ENCODE results near the gene TMCC2.
"Not testable (repeated sequence)": the region's sequence is repeated elsewhere in the genome, so short reads cannot be mapped to it uniquely, and the experiment has no call there.

The TMCC2 gene

DNA sequence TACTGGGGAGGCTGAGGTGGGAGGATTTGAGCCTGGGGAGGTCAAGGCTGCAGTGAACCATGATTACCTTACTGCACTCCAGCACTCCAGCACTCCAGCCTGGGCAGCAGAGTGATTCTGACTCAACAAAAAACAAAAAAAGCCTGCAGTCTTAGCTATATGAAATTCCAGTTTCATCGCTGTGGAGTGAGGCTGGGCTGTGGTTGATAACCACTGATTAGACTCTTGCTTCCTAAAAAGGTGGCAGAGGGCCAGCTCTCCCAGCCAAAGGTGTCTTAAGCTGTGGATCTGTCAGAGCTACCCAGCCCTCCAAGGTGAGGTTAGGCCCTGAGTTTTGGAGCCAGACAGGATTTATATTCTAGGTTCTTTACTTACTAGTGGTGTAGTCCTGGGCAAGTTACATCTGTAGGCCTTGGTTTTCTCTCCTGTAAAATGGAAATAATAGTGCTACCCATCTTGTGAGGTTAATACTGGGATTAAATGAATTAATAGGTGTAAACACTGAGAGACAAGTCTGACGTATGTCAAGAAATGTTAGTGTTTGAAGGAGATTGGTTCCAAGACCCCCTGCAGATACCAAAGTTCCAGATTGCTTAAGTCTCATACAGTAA, 35.9 kb downstream of the TMCC2 start:
- DNase-seq, result no peak

DNA sequence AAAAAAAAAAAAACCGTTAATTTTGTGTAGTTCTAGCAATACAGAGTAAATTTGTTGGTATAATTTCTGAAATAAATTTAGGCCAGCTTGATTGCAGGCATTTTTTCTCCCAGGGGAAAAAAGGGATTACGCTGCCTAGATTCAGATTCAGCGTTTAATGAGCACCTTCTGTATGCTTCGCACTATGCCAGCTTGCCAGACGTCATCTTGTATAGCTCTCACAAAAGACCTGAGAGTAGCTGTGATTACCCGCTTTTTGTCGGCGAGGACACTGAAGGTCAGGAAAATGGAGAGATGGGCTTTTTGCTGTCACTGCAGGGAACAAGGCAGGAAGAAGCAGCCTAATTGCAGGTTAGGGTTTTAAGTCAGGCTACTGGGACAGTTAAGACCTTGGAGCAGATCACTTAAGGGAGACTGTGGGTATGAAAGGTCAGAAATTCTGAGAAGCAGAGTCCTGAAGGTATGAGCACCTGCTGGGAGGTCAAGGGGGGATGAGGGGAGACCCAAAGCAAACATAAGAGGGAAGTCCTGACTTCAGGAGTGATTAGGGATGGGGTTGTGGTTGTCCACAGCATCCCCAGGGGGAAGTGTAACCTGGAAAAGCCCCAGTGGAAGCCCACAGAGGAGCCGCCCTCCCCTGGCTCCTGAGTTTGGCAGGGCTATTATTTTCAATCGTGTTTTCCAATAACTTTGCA, 39.0 kb downstream of the TMCC2 start:
- no peak for DNase-seq

DNA sequence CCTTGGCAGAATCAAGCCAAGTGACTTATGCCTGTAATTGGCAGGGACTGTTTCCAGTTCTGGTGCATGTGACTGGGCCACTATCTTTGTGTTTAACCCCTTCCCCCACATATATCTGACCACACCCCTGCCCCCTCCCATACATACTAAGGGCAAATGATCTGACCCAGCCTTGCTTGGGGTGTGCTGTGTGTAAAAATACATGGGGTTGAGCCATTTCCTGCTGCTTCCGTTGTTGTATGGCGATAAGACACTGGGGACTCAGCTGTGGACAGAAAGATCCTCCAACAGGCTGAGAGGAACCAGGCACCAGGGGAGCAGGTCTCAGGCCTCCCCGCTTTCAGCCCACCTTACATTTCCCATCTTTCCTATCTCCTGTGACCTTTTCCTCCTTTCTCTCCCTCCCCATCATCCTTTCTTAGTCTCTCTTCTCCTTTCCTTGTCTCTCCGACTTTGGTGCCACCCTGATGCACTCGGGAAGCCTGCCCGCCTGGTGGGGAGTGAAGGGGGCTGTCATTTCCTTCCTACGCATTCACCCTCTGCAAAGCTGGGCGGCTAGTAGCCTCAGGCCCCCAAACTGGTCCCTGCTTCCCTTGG, 39.7 kb downstream of the TMCC2 start:
- DNase-seq, result no peak

DNA sequence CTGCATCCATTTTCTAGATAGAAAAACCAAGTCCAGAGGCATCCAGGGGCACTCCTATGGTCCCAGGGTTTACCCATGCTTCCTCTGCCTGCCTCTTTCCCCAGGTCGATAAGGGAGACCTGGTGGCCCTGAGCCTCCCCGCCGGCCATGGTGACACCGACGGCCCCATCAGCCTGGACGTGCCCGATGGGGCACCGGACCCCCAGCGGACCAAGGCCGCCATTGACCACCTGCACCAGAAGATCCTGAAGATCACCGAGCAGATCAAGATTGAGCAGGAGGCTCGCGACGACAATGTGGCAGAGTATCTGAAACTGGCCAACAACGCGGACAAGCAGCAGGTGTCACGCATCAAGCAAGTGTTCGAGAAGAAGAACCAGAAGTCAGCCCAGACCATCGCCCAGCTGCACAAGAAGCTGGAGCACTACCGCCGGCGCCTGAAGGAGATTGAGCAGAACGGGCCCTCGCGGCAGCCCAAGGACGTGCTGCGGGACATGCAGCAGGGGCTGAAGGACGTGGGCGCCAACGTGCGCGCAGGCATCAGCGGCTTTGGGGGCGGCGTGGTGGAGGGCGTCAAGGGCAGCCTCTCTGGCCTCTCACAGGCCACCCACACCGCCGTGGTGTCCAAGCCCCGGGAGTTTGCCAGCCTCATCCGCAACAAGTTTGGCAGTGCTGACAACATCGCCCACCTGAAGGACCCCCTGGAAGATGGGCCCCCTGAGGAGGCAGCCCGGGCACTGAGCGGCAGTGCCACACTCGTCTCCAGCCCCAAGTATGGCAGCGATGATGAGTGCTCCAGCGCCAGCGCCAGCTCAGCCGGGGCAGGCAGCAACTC, 41.3 kb downstream of the TMCC2 start:
- DNase-seq, result no peak

DNA sequence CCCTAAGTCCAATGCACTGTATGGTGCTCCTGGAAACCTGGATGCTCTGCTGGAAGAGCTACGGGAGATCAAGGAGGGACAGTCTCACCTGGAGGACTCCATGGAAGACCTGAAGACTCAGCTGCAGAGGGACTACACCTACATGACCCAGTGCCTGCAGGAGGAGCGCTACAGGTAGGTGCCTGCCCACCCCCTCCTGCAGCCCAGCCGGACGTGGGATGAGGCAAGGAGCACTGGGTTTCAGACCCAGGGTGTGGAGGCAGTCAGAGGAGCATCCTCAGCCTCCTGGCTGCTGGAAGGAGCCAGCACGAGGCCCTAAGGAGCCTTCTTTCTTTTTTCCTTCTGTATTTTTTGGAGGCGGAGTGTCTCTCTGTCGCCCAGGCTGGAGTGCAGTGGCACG, 42.0 kb downstream of the TMCC2 start:
- no peak for DNase-seq

DNA sequence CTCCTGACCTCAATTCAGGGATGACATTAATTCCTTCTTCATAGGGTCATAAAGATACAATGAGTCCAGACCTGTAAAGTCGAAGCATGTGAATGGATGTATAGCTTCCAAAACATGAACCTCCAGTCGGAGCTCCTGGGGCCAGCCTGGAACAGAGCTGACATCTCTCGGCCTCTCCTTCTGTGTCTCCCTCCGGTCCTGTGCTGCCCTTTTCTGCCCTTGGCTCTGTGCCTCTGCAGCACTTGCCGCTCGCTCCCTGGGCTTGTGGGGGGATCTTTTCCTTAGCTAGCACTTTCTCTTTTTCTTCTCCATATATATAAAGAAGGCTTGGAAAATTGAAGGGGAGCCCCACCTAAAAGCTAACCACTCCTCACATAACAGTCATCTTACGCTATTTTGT, 42.5 kb downstream of the TMCC2 start:
- no peak for DNase-seq

DNA sequence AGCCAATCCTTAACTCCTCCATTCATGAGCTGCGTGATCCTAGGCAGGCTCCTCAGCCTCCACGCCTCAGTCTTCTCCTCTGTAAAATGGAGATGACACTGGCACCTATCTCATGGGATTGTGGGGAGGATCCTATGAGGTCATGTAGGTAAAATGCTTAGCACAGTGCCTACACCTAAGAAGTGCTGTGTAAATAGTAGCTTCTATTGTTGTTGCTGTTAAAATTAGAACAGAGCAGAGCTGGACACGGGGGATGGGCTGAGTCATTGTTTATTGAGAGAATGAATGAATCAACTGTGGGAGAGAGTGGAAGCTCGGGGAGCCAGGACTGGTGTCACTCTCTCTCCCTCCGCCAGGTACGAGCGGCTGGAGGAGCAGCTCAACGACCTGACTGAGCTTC, 43.0 kb downstream of the TMCC2 start:
- no peak for DNase-seq

DNA sequence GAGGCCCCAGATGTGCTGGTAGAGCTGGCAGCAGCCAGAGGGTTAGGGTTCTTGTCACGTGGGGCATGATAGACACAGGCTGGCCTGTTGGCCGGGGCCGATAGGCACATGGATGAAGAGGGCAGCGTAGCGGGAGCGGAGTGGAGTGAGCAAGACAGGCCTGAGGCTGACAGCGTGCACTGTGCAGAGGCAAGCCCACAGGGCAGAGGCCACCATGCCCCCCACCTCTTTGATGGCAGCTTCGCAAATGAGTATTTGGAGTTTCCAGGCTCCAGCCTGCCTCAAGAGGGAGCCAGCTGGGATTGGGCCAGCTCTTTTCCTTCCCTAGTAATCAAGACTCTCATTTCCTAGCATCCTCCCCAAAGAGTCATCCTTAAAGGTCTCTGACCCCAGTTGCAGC, 43.5 kb downstream of the TMCC2 start:
- DNase-seq, result no peak

DNA sequence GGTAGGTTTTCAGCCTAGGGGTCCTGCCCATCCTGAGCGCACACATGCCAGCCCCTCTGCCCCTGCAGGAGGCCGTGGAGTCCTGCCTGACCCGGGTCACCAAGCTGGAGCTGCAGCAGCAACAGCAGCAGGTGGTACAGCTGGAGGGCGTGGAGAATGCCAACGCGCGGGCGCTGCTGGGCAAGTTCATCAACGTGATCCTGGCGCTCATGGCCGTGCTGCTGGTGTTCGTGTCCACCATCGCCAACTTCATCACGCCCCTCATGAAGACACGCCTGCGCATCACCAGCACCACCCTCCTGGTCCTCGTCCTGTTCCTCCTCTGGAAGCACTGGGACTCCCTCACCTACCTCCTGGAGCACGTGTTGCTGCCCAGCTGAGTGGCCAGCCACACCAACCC, 44.0 kb downstream of the TMCC2 start:
- no peak for DNase-seq

DNA sequence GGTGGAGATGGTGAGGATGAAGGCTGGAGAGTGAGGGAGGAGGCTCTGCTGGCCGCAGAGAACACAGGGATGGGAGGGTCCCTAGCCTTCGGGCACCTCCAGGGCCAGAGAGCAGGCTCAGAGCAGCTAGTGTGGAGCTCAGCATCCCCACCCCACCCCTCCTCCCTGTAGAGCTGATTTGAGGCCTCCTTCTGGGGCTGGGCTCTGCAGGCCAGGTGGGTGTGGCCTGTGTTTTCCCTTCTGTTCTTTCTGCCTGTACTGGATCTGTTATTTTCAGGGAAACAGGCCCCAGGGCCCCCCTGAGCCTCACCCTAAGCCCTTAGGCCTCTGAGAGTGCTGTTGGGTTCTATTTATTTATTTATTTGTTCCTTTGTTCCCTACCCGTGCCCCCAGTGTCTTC, 44.8 kb downstream of the TMCC2 start:
- no peak for DNase-seq

DNA sequence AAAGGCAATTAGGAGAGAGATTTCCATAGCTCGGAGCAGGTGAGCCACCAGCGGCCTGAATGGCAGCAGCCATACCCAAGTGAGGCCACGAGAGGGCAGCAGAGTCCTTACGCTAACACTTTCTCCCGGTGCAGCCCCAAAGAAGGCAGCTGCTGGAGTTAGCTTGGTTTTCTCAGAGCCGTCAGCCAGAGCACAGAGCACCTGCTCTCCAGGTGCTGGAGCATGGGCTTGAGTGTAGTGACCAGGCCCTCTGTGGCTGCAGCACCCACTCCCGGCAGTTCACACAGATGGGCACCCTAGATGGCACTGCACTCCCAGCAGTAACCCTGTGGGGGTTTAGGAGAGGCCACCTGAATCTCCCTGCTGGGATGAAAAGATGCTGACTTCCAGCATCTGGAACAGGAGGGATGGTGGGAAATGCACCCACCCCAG, 45.8 kb downstream of the TMCC2 start:
- DNase-seq, result peak; percentile 85 to 88

DNA sequence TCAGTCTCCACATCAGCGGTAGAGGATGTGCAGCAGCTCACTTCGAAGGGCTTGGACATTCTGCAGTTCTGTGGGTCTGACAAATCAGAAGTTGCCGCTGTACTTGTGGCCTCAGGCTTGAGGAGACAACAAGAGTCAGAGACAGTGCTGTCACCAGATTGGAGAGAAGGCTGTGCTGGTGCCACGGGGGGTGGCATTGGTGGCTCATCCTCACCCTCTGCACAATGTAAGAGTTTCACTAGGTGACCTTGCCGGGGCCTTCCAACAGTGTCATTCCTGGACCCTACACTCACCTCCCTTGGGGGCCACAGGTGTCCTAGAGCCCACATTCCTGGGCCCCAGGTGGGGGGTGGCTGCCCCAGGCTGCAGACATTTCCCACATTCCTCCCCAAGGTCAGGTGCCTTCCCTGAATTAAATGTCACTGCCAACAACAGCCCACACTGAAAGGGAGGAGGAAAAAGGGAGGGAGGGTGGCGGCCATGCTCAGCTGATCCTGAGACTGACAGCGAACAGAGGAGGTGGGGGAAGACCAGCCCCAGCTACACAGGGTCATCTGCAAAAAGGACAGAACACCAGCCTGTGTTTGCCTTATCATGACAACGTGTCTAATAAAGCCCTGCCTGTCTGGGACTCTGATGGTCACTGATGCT, 46.4 kb downstream of the TMCC2 start:
- no peak for DNase-seq

DNA sequence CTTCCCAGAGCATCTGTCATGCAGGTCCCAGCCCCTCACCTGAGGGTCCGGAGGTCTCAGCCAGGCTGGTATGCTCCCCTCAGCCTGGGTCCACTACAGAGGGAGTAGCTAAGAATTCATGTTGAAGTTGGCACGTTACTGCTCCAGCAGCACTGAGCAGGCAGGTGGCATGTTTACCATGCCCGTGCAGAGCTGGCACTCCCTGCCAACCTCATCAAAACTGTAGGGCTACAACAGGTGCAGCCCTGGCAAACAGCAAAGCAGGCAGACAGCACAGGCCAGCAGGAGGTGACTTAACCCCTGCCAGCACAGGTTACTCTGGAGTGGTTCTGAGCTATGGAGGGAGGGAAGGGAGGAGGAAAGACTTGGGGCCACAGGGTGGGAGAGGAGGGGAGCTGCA, 47.4 kb downstream of the TMCC2 start:
- no peak for DNase-seq

DNA sequence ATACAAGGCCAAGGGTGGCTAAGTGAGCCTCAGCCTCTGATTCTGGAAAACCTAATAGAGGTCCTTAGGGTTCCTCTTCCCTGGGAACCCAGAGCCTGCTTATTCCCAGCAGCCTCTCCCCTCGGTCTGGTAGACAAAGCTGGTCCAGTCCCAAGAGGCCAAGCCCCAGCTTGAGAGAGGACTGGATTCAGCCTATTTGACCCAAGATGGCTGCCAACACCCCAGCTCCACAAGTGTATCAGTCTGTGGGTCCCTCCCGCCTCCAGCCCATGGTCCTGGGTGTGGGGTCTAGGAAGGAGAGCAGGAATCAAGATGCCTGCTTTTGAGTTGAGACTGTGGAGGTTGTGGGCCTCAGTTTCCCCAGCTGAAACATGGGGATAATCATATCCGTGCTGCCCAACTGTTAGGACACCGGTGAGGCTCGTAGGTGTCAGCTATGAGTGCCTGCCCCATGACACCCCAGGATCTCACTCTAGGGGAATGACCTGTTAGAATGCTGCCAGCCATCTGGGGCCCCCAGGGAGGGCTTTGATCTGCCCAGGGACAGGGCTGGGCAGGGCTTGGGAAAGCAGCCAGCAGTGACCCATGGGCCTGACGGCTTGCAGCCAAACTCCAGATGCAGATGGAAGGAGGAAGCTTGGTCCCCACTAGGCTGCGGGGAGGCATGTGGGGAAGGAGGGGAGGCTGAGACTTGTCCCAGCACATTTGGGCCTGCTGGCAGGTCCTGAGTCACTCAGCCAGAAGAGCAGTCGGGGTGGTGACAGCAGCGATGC, 48.4 kb downstream of the TMCC2 start:
- DNase-seq, result no peak

DNA sequence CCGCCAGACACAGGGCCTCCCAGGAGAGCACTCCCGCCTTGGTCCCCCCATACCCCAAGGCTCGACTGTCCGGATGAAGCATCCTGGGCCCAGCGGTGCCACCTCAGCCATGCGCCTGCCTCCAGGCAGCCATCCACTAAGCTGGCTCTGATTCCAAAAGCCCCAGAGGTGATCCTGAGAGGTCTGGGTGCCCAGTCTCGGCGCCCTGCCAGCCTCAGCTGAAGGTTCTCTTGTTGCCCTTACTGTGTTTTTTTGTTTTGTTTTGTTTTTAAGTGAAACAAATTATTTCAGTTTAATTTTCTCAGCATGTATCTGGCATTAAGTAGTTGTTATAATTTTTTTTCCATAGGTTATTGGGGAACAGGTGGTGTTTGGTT, 48.9 kb downstream of the TMCC2 start:
- no peak for DNase-seq

DNA sequence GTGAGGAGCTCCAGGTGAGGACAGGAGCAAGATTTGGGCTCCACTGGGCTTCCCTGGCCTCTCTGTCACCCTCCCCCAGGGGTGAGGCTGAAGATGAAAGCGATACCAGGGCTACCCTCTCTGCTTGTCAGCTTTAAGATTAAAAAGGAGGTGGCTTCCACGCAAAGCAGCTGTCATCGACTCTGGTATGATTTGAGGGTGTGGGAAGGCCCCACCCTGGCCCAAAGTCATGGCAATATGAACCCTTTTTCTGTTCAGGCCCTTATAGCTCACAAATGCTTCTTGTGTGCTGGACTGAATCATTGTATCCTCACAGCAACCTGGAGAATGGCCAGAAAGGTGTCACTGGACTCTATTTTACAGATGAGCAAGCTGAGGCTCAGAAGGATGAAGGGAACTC, 52.2 kb downstream of the TMCC2 start:
- no peak for DNase-seq

DNA sequence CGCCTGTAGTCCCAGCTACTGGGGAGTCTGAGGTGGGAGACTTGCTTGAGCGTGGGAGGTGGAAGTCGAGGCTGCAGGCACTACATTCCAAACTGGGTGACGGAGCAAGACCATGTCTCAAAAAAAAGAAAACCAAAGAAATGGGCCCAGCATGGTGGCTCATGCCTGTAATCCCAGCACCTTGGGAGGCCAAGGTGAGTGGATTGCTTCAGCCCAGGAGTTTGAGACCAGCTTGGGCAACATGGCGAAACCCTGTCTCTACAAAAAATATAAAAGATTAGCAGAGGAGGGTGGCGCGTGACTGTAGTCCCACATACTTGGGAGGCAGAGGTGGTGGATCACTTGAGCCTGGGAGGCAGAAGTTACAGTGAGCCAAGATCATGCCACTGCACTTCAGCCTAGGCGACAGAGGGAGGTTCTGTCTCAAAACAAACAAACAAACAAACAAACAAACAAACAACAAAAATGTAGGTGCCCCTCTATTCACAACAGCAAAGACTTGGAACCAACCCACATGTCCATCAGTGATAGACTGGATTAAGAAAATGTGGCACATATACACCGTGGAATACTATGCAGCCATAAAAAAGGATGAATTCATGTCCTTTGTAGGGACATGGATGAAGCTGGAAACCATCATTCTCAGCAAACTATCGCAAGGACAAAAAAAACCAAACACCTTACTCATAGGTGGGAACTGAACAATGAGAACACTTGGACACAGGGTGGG, 53.1 kb downstream of the TMCC2 start:
- not testable (repeated sequence) for DNase-seq

DNA sequence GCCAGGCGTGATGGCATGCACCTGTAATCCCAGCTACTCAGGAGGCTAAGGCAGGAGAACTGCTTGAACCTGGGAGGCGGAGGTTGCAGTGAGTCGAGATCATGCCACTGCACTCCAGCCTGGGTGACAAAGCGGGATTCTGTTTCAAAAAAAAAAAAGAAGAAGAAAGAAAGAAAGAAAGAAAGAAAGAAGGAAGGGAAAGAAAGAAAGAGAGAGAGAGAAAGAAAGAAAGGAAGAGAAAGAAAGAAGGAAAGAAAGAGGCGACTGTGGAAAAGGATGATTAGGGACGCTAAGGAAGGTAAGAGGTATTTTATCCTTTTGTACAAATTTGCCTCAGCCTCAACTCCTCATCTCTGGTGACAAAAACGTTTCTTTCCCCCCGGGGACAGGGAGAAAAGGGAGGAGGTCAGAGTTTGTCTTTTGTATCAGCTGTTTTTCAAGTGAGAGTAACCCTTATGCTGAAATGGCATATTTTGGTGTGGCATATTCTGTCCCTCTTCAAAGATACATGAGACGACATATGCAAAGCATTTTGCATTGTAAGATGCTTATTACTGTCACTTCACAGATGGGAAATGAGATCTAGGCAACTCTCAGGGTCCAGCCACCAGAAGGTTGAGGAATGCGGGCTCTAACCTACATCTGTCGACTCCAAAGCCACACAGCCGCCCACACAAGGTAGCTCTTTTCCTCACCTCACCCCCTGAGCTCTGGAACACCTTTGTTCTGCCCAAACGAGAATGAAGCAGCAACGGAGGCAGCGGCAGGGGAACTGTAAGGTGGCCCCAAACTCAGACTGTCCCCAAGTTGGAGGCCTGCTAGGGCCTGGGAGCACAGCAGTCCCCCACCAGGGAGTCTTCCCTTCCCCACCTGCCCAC, 55.8 kb downstream of the TMCC2 start:
- no peak for DNase-seq

DNA sequence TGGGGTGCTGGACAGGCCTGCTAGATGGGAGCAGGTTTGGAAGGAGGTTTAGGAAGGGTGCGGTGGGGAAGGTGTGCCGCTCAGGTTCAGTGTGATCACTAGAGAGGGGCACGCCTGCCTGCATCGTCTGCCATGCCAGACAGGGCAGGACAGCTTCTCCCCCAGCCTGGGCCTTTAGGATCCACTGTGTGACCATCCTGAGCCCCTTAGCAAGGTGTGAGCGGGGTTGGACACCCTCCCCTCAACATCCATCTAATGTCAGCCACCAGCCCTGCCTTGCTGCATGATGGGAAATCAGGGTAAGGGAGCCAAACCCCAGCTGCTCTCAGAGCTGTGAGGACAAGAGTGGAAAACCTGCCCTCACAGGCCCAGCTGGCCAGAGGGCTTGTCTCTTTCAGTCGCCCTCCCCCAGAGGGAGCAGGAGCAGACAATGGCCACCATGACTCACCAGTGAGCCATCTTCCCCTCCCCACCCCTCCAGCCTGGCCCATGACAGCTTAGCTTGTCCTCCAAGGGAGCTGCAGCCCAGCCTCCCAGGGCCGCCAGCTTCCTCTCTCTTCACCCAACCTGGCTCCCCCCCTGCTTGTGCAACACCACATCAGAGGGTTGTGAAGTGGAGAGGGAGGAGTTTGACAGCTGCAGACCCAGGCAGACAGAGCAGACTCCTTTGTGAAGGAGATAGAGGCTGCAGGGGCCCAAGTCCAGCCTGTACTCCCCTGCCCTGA, 56.8 kb downstream of the TMCC2 start:
- DNase-seq, result peak; percentile 80 to 82
